PFSK-1 (cell line): ENCODE results near the gene THY1.

Source experiments
- FOXP2 ChIP-seq: optimal IDR thresholded peaks from 2 replicates; pipeline ENCODE3; 2011; ENCODE audit warnings: borderline replicate concordance, control low read depth, inconsistent platforms; ENCODE audit not compliant: insufficient read depth; ENCODE audit errors: extremely low read length, extremely low read depth
- POLR2AphosphoS5 ChIP-seq: IDR thresholded peaks from 2 replicates; pipeline ENCODE4 v1.6.1; 2012; ENCODE audit warnings: low read depth, mild to moderate bottlenecking, control low read depth, low read length, moderate library complexity
- REST ChIP-seq, 2 experiments: IDR thresholded peaks; 2 replicates each; pipeline versions ENCODE4 v1.6.1 to v1.8.0; 2011 to 2012; ENCODE audit warnings: low read depth in 2 of 2, low read length in 2 of 2, control low read depth in 1 of 2, inconsistent platforms in 1 of 2, mild to moderate bottlenecking in 1 of 2, moderate library complexity in 1 of 2; ENCODE audit not compliant: insufficient read depth in 1 of 2
- SIN3A ChIP-seq: IDR thresholded peaks from 2 replicates; pipeline ENCODE4 v1.6.1; 2012; ENCODE audit warnings: mild to moderate bottlenecking, low read length, moderate library complexity, borderline replicate concordance; ENCODE audit not compliant: insufficient read depth
- TAF1 ChIP-seq: IDR thresholded peaks from 2 replicates; pipeline ENCODE4 v1.6.1; 2012; ENCODE audit warnings: low read length, control low read depth, borderline replicate concordance; ENCODE audit not compliant: insufficient read depth

Gene THY1

GRCh38 chr11:119453881-119454280 lies 30.9 kb upstream of the THY1 start:
- TF ChIP-seq REST (IDR thresholded peaks at IDR 0.05; ENCODE audit: insufficient read depth in 1 of 2, low read depth in 2 of 2, low read length in 2 of 2) (no peak), POLR2AphosphoS5 (no peak), SIN3A (no peak), TAF1 (no peak), FOXP2 (no peak)

GRCh38 chr11:119450590-119451326 lies 27.8 kb upstream of the THY1 start:
- TF ChIP-seq REST (IDR thresholded peaks at IDR 0.05; ENCODE audit: insufficient read depth in 1 of 2, low read depth in 2 of 2, low read length in 2 of 2) (no peak), SIN3A (no peak), POLR2AphosphoS5 (no peak), TAF1 (no peak), FOXP2 (no peak)

GRCh38 chr11:119449498-119449897 lies 26.5 kb upstream of the THY1 start:
- TF ChIP-seq POLR2AphosphoS5: no peak
- TF ChIP-seq SIN3A: no peak
- TF ChIP-seq REST (IDR thresholded peaks at IDR 0.05; ENCODE audit: insufficient read depth in 1 of 2, low read depth in 2 of 2, low read length in 2 of 2): no peak
- no peak for TF ChIP-seq TAF1
- no peak for TF ChIP-seq FOXP2

GRCh38 chr11:119448380-119448779 lies 25.4 kb upstream of the THY1 start:
- TF ChIP-seq TAF1: no peak
- TF ChIP-seq FOXP2: no peak
- TF ChIP-seq REST (IDR thresholded peaks at IDR 0.05; ENCODE audit: insufficient read depth in 1 of 2, low read depth in 2 of 2, low read length in 2 of 2): no peak
- no peak for TF ChIP-seq POLR2AphosphoS5
- TF ChIP-seq SIN3A: no peak

- no peak for TF ChIP-seq TAF1
- TF ChIP-seq SIN3A: no peak
- no peak for TF ChIP-seq FOXP2
- no peak for TF ChIP-seq POLR2AphosphoS5
- TF ChIP-seq REST (IDR thresholded peaks at IDR 0.05; ENCODE audit: insufficient read depth in 1 of 2, low read depth in 2 of 2, low read length in 2 of 2): no peak
These were observed 24.8 kb upstream of the THY1 start for GRCh38 chr11:119447664-119448242.
